Lung (tissue), 12 donors: ENCODE data around the gene KCNJ10. TPM values are rescaled to one million over a fixed set of nuclear protein-coding genes. Genes with fewer than 3 reads are reported as not detected.

ENCODE experiments used
- ATAC-seq: fragments of 200-7000 bp; cut with Tn5 transposase; one replicate; pipeline ENCODE4 v1.9.1; 2020; ENCODE audit warnings: moderate number of reproducible peaks; ENCODE audit not compliant: insufficient read depth, low FRiP score
- DNase-seq, 3 donors: peaks; one replicate each; pipeline ENCODE4 v3.0.0-alpha.2; 2013 to 2017
- H3K27ac ChIP-seq, 2 donors: one replicate each; pipeline ENCODE4 v1.5.1; 2013; ENCODE audit warnings: mild to moderate bottlenecking in 2 of 2, moderate library complexity in 2 of 2, control low read depth in 1 of 2, inconsistent platforms in 1 of 2, low read depth in 1 of 2, low read length in 1 of 2
- H3K27me3 ChIP-seq, 3 donors: one replicate each; pipeline ENCODE4 v1.5.1; 2013; ENCODE audit warnings: low read length in 2 of 3; ENCODE audit not compliant: control insufficient read depth in 3 of 3, insufficient read depth in 3 of 3
- H3K36me3 ChIP-seq, 4 donors: one replicate each; pipeline ENCODE4 v1.5.1; 2013; ENCODE audit warnings: low read length in 4 of 4, mild to moderate bottlenecking in 1 of 4, moderate library complexity in 1 of 4; ENCODE audit not compliant: control insufficient read depth in 4 of 4, insufficient read depth in 4 of 4
- H3K4me1 ChIP-seq, 5 donors: one replicate each; pipeline ENCODE4 v1.5.1; 2013; ENCODE audit warnings: low read length in 5 of 5, mild to moderate bottlenecking in 2 of 5, moderate library complexity in 1 of 5; ENCODE audit not compliant: control insufficient read depth in 5 of 5, insufficient read depth in 5 of 5
- H3K4me3 ChIP-seq: one replicate; pipeline ENCODE4 v1.5.1; 2013; ENCODE audit warnings: mild to moderate bottlenecking, control low read depth, moderate library complexity
- H3K9ac ChIP-seq, 2 donors: one replicate each; pipeline ENCODE4 v1.5.1; 2013; ENCODE audit warnings: low read length in 2 of 2, control low read depth in 1 of 2; ENCODE audit not compliant: insufficient read depth in 1 of 2
- H3K9me3 ChIP-seq, 4 donors: one replicate each; pipeline ENCODE4 v1.5.1; 2013; ENCODE audit warnings: low read length in 3 of 4, mild to moderate bottlenecking in 1 of 4, moderate library complexity in 1 of 4; ENCODE audit not compliant: control insufficient read depth in 4 of 4, insufficient read depth in 3 of 4
- WGBS, 2 donors: extraction: QIAGEN DNeasy Blood & Tissue Kit; methylation state at CpG; one replicate each; pipeline ENCODE4 v1.1.7; 2013; 5-methylcytosine and 5-hydroxymethylcytosine counted together
- polyA plus RNA-seq, 2 donors: library from polyadenylated mRNA; stranded (reverse); fragments of 200-250 nt; gene quantifications; one replicate each; pipeline ENCODE4 v1.2.1, GENCODE V29; 2013
- total RNA-seq, 2 donors: library from RNA; depleted of rRNA in 1 of 2; stranded (reverse); fragments of >200 nt in 1 of 2; gene quantifications; one replicate each; pipeline ENCODE4 v1.2.1, GENCODE V29; 2014 to 2021
- TF ChIP-seq, protein P1 (sequence below): IDR thresholded peaks from 2 replicates; pipeline ENCODE4 v1.5.1; 2012; ENCODE audit warnings: mild to moderate bottlenecking; ENCODE audit errors: control extremely low read depth, extremely low read depth
- donor health status: control.
- donor health status: control.
- donor health status: Bipolar disorder and iron deficiency.
- donor health status: healthy.
- donor health status: DM: yes; HTN: yes; CAD: no.

The KCNJ10 gene
- total and polyA plus RNA-seq, 4 donors, result 0.02 to 0.37 (median 0.10) TPM

DNA sequence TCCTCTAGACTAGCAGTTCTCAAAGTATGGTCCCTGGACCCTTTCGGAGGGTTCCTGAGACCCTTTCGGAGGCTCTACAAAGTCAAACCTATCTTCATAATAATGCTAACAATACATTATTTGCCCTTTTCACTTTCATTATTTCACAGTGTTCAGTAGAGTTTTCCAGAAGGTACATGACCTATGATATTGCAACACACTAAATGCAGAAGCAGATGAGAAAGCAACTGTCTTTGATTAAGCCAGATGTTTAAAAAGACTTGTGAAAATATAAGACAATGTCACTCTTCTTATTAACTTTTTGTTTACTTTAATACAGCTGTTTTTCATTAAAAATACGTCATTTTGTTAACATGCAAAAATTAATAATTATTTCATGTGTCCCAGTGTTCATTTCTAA is 5.8 kb downstream of the KCNJ10 start:
- WGBS, 2 donors, result 87 to 93% methylated on average over 3 of the region's 3 CpGs
- ATAC-seq (no peak), DNase-seq (no peak)
- TF ChIP-seq, protein P1, sequence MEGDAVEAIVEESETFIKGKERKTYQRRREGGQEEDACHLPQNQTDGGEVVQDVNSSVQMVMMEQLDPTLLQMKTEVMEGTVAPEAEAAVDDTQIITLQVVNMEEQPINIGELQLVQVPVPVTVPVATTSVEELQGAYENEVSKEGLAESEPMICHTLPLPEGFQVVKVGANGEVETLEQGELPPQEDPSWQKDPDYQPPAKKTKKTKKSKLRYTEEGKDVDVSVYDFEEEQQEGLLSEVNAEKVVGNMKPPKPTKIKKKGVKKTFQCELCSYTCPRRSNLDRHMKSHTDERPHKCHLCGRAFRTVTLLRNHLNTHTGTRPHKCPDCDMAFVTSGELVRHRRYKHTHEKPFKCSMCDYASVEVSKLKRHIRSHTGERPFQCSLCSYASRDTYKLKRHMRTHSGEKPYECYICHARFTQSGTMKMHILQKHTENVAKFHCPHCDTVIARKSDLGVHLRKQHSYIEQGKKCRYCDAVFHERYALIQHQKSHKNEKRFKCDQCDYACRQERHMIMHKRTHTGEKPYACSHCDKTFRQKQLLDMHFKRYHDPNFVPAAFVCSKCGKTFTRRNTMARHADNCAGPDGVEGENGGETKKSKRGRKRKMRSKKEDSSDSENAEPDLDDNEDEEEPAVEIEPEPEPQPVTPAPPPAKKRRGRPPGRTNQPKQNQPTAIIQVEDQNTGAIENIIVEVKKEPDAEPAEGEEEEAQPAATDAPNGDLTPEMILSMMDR, result no peak
- H3K27me3 ChIP-seq, result peaks cover 0 to 6% (median 0%) of the 10 kb centered on the region in 3 donors
- no peak overlapping the region for H3K9ac ChIP-seq
- no peaks in the 10 kb centered on the region for H3K9me3 ChIP-seq
- no peaks in the 10 kb centered on the region for H3K36me3 ChIP-seq
- H3K4me3 ChIP-seq, result no peak overlapping the region
- H3K4me1 ChIP-seq, result peaks cover 0 to 4% (median 0%) of the 10 kb centered on the region in 5 donors
- H3K27ac ChIP-seq, result no peak overlapping the region

DNA sequence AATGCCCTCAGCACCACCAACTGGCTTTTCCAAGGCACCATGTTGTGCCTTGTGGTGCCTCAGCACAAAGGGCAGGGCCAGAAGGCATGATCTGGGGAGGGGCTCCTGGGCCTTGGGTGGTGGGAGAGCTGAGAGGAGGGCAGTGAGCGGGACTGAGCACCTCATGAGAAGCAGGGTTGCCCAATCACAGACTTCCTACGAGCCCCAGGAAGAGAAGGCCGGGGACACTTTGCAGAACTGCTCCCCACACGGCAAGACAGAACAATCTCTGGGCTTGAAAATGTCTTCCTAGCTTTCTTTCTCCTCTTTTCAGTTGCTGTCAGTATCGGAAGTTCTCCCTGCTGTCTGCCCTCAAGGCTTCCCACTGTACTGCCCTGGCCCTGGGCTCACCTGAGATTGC is 6.8 kb downstream of the KCNJ10 start:
- Histone ChIP-seq H3K27ac (no peak overlapping the region), H3K4me3 (no peak overlapping the region), H3K36me3 (no peaks in the 10 kb centered on the region), H3K4me1 (peaks cover 0 to 4% (median 0%) of the 10 kb centered on the region in 5 donors), H3K9me3 (no peaks in the 10 kb centered on the region), H3K9ac (no peak overlapping the region), H3K27me3 (peaks cover 0 to 4% (median 0%) of the 10 kb centered on the region in 3 donors)
- no peak for ATAC-seq
- WGBS, 2 donors, result 78 to 95% methylated on average over 5 of the region's 5 CpGs
- no peak for DNase-seq
- TF ChIP-seq, protein P1, result no peak

DNA sequence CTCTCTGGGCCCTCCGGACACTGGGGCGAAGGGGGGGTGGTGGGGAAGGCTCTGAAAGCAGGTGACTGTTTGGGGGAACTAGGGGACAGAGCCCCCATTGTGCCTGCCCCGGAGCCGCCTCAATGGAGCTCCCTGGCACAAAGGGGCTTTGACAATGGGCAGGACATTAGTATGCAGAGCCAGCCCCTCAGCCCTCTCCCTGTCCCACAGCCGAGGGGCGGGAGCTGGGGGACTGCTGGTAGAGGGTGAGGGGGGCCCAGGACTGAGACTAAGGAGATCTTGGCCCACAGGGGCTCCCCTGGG is 7.8 kb downstream of the KCNJ10 start:
- ATAC-seq (no peak), DNase-seq (no peak)
- WGBS, 2 donors, result 69 to 90% methylated on average over 6 of the region's 6 CpGs
- H3K36me3 ChIP-seq, result no peaks in the 10 kb centered on the region
- peaks cover 0 to 2% (median 0%) of the 10 kb centered on the region in 5 donors for H3K4me1 ChIP-seq
- no peaks in the 10 kb centered on the region for H3K9me3 ChIP-seq
- no peak overlapping the region for H3K4me3 ChIP-seq
- TF ChIP-seq, protein P1, result no peak
- H3K27ac ChIP-seq, result no peak overlapping the region
- peaks cover 0 to 4% (median 0%) of the 10 kb centered on the region in 3 donors for H3K27me3 ChIP-seq
- no peak overlapping the region for H3K9ac ChIP-seq
